GM18870 (cell line): ENCODE data around the gene APOC3.
"Not testable (repeated sequence)": the region's sequence is repeated elsewhere in the genome, so short reads cannot be mapped to it uniquely, and the experiment has no call there.

ENCODE experiments used
- ATAC-seq: cut with Tn5 transposase; IDR thresholded peaks from one replicate; pipeline ENCODE4 v1.9.1; 2021; ENCODE audit warnings: moderate library complexity; ENCODE audit not compliant: unreplicated experiment

APOC3 gene

DNA sequence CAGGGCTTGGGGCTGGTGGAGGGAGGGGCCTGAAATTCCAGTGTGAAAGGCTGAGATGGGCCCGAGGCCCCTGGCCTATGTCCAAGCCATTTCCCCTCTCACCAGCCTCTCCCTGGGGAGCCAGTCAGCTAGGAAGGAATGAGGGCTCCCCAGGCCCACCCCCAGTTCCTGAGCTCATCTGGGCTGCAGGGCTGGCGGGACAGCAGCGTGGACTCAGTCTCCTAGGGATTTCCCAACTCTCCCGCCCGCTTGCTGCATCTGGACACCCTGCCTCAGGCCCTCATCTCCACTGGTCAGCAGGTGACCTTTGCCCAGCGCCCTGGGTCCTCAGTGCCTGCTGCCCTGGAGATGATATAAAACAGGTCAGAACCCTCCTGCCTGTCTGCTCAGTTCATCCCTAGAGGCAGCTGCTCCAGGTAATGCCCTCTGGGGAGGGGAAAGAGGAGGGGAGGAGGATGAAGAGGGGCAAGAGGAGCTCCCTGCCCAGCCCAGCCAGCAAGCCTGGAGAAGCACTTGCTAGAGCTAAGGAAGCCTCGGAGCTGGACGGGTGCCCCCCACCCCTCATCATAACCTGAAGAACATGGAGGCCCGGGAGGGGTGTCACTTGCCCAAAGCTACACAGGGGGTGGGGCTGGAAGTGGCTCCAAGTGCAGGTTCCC, at the start of gene APOC3:
Gene APOC3 (plus strand): TSS at position 383 of the 659 bp plus-strand sequence. CDS start 676 bp downstream, outside the sequence.
- ATAC-seq, result no peak

DNA sequence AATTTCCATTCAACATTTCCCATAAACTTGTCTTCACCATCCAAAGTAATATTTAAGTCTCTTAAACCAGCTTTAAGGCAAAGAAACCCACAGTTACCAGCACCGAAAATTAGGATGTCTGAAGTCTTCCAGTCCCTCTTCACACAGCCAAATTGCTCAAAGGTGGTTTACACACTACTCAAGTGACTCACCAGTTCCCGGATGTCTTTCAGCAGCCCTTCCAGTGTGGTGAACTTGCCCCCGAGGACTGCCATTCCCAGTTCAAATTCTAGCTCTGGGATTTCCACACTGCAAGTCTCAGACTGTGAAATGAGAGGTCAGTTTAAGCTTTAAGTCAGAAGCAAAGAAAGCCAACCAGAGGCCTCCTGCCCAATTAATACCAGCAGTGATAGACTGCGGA, 47.0 kb upstream of the APOC3 start:
- ATAC-seq, result no peak

DNA sequence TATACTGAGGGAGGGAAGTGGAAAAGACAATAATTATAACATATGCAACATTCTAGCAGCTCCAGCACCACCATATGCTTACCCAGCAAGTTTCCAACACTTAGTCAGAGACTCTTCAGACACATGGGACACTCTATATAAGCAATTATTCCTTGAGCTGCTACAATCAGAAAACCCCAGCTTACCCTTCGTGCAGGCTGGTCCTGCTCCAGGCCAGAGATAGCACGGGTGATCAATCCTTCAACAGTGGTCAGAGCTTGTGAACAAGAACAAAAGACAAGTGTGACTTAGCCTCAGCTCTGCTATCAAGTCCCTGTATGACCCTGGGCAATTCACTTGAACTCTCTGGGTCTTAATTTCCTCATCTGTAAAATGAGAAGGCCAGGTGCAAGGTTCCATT, 43.4 kb upstream of the APOC3 start:
- ATAC-seq, result no peak

DNA sequence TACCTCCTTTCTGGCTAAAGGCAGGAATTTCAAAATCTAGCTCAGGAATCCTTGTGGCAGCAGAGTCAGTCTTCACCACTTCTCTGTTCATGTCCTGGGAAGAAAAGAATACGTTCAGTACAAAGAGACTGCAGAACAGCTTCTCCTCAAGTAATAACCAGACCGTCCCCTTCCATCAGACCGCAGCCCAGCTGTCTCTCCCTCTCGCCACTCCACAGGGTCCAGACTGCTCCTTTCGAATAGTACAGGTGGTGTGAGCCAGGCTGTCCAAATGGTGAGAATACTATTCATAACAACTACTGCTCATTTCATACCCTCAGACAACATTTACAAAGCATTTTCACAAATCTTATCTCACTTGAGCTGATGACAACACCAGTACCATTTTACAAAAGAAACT, 42.7 kb upstream of the APOC3 start:
- ATAC-seq, result no peak

DNA sequence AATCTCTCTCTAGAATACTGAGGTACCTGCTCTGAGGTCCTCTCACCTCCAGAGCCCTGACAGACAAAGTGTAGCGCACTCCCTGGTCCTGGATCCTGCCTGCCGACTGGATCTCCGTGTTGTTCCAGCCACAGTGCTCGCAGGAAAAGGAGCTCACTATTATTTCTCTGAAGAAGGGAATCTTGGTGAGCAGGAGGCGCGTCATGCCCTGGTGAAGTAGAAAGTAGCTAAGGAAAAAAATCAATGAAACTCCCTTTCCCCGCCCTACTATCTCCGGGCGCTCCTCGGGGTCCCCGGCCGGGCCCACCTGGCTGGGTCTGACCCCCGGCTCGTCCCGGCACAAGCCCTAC, 42.3 kb upstream of the APOC3 start:
- no peak for ATAC-seq

DNA sequence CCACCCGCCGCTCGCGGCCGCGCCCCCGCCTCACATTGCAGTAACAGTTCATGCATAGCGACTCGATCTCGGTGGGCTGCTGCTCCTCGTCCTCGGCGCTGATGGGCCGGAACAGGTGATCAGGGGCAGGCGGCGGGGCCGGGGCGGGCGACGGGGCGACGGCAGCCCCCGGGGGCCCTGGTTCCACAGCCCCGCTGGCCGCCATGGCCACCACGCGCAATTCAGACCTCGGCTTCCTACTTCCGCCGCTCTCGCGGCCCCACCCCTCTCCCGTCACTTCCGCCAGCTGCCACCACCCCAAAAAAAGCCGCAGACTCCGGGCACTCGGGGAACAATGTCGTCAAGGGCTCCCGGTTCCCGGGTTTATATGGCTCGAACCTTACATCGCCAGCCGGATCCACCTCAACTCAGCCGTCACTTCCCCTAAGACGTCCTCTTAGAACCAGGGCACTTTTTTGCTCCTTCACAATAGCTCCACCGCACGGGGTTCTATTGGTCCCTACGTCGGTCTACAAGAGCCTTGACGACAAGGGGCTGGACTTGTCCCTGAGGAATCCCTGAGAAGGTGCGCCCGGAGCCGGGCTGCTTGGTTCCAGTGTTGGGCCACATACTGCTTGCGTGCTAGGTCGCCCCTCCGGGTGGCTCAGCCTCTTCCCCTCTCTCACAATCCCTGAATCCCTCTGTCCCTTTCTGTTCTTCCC, 41.8 kb upstream of the APOC3 start, which contains the start of gene ZPR1:
Gene ZPR1 (minus strand): TSS at position 238 of the 701 bp plus-strand sequence. CDS start 33 bp downstream, at position 205.
- no peak for ATAC-seq

DNA sequence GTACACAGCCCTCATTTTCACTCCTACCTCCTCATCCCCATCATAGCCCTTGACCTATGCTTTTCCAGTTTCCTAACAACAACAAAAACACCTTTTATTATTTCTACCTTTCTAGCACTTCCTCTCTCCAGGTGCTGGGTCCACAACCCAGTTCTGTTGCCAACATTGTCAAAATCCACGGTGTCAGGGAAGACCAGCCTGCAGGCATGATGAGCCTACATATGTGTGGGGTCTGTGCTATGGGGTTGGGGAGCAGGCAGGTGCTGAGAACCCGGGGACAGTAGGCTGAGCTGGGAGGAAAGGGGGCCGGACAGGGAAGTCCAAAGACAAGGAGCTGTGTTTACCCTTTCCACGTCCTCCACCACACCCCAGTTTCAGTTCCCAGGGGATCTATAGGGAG, 41.2 kb upstream of the APOC3 start:
- no peak for ATAC-seq

DNA sequence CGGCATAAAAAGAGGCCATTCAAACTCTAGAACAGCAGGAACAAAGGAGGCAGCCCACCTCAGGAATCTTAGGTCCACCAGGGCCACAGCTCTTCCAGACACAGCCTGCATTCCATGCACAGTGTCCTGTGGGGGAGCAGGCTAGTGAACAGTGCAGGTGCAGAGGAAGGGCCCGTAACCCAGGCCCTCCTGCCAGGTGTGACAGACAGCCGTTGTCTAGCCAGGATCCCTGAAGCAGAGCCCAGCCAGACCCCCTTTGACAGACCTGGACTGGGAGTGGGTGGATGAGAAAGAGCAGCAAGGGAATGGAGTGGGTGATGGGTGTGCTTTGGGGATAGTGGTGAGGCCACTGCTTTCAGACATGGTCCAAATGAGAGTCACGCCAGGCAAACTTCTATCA, 40.7 kb upstream of the APOC3 start:
- ATAC-seq, result no peak

DNA sequence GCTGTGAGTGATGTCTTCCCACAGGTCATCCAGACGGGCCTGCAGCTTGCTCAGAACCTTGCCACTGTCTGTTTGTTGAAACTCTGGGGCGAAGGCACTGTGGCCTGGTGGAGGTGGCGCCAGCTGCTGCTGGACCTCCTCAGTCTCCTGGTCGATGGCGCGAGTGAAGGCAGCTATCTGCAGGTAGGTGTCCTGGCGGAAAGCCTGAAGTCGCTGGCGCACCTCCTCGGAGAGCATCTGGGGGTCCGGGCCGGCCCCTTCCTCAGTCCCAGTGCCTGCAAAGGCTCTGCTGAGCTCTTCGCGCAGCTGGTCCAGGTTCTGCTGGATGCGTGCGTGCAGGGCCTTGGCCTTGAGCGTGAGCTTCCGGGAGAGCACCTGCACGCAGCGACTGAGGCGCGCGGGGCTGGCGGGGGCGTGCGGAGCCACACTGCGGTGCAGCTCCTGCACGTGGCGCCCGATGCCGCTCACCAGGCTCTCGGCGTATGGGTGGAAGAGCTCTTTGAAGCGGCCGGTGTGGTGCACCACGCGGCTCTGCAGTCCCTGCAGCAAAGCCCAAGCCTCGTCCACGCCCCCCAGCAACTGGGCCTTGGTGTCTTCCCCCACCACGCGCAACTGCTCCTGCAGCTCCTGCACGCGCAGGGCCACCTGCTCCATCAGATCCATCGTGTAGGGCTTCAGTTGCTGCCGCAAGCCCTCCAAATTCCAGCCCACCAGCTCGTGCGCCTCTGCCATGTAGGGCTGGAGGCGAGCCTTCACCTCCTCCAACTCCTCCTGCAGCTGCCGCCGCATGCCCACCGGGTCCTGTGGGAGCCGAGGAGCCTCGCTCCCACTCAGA, 39.3 kb upstream of the APOC3 start:
- ATAC-seq, result no peak

DNA sequence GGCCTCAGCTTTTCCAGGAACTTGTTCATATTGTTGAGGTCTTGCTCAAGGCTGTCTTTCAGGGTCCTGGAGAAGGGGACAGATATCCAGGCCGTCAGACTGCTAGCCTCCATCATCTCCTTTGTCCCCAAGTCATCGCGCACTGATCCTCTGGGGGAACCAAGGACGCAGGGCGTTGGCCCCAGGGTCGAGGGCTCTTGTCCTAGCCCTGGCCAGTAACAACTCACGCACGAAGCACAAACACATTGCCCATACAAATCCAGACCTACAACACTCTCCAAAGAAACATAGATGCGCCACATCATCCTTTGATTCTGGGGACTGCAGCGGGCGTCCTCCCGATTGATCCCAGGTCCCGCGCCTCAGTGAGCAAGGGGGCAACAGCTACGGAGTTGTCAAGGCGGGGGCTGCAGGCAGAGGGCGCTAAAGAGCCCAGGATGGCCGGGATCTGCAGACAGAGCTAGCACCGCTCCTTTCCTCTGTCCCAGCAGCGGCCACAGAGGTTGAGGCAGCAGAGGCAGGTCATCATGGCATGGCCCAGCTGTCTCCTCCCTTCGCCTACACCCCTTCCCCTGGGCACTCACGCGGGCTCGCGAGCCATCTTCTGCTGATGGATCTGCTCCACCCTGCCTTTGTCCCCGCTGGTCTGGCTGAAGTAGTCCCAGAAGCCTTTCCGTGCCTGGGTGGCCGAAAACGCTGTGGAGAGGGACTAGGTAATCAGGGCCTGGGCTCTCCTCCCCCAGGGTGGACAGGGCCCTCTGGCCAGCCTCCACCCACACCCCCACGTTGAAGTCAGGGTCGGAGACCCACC, 38.5 kb upstream of the APOC3 start:
- ATAC-seq, result no peak

DNA sequence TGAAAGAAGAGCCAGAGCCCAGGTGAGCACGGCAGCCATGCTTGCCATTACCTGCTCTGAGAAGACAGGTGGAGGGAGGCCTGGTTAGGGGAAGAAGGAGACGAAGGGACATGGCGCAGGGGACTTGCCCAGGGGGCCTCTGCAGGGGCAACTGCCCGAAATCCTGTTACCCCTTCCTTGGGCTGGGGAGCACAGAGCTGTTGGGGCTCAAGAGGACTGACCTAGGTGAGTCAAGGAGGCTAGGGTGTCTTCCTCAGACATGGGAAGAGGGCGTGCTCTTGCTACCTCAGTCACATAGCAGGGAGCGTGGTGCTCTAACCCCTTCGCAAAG, 37.9 kb upstream of the APOC3 start, which contains the start of gene APOA5:
Gene APOA5 (minus strand): TSS at position 67 of the 331 bp plus-strand sequence. CDS start 19 bp downstream, at position 48.
- ATAC-seq, result no peak

DNA sequence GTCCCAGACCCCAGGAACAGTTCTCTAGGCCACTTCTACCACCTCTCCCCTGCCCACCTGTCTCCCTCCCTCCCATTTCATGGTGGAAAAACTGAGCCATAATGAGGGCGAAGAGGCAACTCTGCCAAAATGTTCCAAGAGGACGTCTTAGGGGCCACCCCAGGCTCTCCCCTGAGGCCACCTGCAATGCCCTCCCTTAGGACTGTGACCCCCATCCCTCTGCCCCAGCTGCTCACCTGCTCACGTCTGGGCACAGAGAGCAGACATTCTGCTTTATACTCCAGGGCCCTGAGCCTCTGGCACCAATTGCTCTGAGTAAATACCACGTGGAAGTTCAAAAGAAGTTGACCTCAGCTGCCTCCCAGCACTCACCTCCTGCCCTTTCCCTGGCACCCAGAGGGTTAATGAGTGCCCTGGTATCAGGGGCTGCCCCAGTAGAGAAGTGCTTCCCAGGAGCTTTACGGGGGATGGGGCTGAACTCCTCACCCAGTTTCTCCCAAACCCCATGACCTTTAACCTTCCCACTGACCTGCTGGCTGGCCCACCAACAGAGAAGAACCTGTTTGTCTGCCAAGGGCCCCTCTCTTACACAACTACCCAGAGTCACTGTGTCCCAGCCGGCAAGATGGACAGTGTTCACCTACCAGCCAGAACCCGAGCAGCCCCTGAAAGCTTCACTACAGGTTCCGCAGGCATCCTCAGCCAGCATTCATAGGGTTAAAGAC, 37.4 kb upstream of the APOC3 start:
- no peak for ATAC-seq

DNA sequence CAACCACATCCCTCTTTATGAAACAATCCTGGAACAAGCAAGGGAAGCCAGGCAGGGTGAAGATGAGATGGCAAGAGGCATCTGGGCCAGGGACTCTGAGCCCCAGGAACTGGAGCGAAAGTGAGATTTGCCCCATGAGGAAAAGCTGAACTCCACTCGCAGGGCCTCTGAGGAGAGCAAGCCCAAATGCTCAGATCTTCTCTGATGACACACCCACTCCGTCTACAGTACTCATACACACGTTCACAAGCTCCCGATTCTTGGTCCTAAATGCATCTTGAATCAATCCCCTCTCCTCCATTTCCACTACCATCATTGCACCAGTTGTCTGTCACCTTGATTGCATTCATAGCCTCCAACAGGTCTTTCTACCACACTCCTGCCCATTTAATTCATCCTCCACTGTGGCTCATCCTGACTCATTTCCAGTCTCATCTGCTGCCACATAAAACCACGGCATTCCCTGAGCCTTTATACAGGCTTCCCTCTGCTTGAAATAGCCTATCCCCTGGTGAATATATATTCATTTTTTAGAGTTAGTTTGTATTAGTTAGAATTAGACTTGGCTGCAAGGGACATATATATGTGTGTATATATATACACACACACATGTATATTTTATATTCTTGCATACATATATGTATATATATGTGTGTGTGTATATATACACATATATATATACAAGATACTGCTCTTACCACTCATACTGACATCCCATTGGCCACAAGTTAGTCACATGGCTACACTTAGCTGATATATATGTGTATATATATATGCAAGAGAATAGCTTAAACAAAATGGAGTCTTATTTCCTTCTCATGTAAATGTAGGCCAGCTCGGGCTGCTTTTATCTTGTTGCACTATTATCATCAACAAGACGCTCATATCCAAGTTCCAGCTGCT, 36.6 kb upstream of the APOC3 start:
- no peak for ATAC-seq

DNA sequence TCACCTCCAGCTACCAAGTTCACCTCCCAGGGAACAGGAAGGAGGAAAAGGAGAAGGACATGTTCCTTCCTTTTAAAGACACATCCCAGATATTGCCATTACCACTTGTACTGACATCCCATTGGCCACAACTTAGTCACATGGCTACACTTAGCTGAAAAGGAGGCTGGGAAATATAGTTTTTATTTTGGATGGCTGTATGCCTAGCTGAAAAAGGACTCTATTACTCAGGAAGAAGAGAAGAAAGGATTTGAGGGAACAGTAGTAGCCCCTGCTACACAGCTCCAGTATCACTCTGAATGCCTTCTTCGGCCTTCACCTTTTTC, 36.0 kb upstream of the APOC3 start:
- no peak for ATAC-seq

DNA sequence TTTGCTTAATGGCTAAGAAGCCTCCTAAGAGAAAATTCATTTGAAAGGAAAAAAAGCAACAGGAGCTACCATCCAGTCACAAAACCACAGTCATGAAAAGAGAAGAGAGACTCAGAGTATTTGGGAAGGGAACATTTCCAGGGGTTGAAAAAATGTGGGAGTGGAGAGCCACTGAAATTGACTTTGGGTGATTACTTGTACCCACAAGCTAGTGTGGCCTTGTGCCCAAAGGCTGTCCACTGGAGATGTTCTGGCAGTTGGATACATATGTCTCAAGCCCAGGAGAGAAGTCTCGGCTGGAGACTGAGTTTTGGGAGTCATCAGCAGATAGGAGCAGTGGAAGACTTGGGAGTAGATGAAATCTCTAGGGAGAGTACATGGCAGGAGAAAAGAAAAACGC, 34.9 kb upstream of the APOC3 start:
- ATAC-seq, result no peak

DNA sequence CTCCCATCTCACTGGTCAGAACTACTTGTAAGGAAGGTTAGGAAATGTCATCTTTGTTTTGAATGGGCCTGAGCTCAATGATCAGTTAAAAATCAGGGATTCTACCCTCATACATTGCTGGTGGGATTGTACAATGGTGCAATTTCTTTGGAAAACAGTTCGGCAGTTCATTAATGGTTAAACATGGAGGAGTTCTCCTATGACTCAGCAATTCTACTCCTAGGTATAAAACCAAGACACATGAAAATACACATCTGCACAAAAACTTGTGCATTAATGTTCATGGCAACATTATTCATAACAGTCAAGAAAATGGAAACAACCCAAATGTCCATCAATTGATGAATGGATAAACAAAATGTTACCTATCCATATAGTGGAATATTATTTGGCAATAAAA, 33.2 kb upstream of the APOC3 start:
- no peak for ATAC-seq

DNA sequence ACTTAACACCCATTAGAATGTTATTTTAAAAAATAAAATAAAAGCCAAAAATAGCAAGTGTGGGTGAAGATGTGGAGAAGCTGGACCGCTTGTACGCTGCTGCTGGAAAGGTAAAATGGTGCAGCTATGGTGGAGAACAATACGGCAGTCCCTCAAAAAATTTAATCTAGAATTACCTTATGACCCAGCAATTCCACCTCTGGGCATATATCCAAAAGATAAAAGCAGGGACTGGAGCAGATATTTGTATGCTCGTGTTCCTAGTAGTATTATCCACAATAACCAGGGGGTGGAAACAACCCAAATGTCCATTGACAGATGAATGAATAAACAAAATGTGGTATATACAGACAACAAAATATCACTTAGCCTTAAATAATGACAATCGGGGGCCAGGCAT, 31.9 kb upstream of the APOC3 start:
- no peak for ATAC-seq

DNA sequence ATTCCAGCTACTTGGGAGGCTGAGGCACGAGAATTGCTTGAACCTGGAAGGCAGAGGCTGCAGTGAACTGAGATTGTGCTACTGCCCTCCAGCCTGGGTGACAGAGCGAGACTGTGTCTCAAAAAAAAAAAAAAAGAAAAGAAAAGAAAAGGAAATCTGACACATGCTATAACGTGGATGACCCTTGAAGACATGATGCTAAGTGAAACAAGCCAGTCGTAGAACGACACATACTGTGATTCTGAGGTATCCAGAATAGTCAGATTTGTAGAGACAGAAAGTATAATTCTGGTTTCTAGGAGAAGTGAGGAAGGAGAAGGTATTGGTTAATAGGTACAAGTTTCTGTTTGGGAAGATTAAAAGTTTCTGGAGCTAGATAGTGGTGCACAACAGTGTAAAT, 31.3 kb upstream of the APOC3 start:
- ATAC-seq, result no peak

DNA sequence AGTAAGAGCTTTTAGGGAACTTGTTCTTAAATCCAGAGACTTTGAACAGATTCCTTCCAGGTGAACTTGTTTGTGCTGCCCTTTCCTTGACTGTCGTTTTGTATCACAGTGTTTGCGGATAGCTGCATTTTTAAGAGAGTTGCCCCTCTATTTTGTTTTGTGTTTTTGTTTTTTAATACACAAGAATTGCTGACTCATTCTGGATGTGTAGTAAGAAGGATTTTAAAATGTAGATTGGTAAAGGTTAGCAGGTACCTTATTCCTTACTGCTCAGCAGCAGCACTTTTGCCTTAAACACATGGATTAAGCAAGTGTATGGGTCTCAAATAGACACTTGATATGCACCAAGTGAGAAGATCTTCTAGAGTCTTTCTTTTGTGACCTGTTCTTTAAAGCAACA, 29.1 kb upstream of the APOC3 start:
- no peak for ATAC-seq

DNA sequence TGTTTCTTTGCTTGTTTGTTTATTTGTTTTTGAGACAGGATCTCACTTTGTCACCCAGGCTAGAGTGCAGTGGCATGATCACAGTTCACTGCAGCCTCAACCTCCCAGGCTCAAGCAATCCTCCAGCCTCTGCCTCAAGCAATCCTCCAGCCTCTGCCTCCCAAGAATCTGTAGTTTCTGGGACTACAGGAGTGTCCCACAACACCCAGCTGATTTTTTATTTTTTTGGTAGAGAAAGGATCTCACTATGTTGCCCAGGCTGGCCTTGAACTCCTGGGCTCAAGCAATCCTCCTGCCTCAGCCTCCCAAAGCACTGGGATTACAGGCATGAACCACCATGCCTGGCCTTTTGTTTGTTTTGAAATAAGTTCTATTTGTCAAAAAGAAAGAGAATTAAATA, 28.0 kb upstream of the APOC3 start:
- ATAC-seq, result not testable (repeated sequence)
